HG03460 (cell line): ENCODE measurements around the gene RAD51B.
A peak's percentile ranks its signal among the peaks of the same experiment; 100 is the strongest.
"Not testable (repeated sequence)": the region's sequence is repeated elsewhere in the genome, so short reads cannot be mapped to it uniquely, and the experiment has no call there.

Experiments used
- ATAC-seq: cut with Tn5 transposase; IDR thresholded peaks from one replicate; pipeline ENCODE4 v1.9.1; 2021; ENCODE audit not compliant: unreplicated experiment

The RAD51B gene

GRCh38 chr14:68285421-68286179 lies 466.0 kb downstream of the RAD51B start:
- no peak for ATAC-seq

GRCh38 chr14:68286667-68287066 lies 467.1 kb downstream of the RAD51B start:
- no peak for ATAC-seq

- not testable (repeated sequence) for ATAC-seq
Measured at GRCh38 chr14:68289452-68289851, 469.9 kb downstream of the RAD51B start.

- no peak for ATAC-seq
Measured at GRCh38 chr14:68291820-68292219, 472.2 kb downstream of the RAD51B start.

GRCh38 chr14:68292441-68293215 lies 473.0 kb downstream of the RAD51B start:
- ATAC-seq = no peak

- no peak for ATAC-seq
Measured at GRCh38 chr14:68293404-68293803, 473.8 kb downstream of the RAD51B start.

GRCh38 chr14:68295316-68295816 lies 475.8 kb downstream of the RAD51B start:
- no peak for ATAC-seq

GRCh38 chr14:68297039-68297438 lies 477.5 kb downstream of the RAD51B start:
- ATAC-seq = no peak

GRCh38 chr14:68297876-68298468 lies 478.4 kb downstream of the RAD51B start:
- no peak for ATAC-seq

GRCh38 chr14:68300608-68301007 lies 481.0 kb downstream of the RAD51B start:
- ATAC-seq = no peak

- ATAC-seq = no peak
Measured at GRCh38 chr14:68301219-68301618, 481.6 kb downstream of the RAD51B start.

GRCh38 chr14:68302938-68303337 lies 483.4 kb downstream of the RAD51B start:
- ATAC-seq = not testable (repeated sequence)

GRCh38 chr14:68305738-68306137 lies 486.2 kb downstream of the RAD51B start:
- ATAC-seq = peak; percentile 25

GRCh38 chr14:68306265-68306933 lies 486.8 kb downstream of the RAD51B start:
- ATAC-seq = peak; percentile 73

GRCh38 chr14:68306934-68307789 lies 487.6 kb downstream of the RAD51B start:
- no peak for ATAC-seq

GRCh38 chr14:68307790-68308168 lies 488.2 kb downstream of the RAD51B start:
- ATAC-seq = no peak

- ATAC-seq = no peak
Measured at GRCh38 chr14:68308726-68309520, 489.3 kb downstream of the RAD51B start.

- no peak for ATAC-seq
Measured at GRCh38 chr14:68309616-68310015, 490.0 kb downstream of the RAD51B start.

GRCh38 chr14:68312300-68312699 lies 492.7 kb downstream of the RAD51B start:
- ATAC-seq = no peak
